ENCODE results near the gene ABHD4. TPM values are rescaled to one million over a fixed set of nuclear protein-coding genes. Genes with fewer than 3 reads are reported as not detected.
"Not testable (repeated sequence)": the region's sequence is repeated elsewhere in the genome, so short reads cannot be mapped to it uniquely, and the experiment has no call there.

The ABHD4 gene
- total and polyA plus RNA-seq, 4 donors, result 20.3 to 47.4 (median 43.2) TPM

- Histone ChIP-seq H3K4me1 (ENCODE audit: control insufficient read depth in 1 of 2, insufficient read depth in 2 of 2, low read length in 2 of 2) (peaks cover 2 to 6% of the 10 kb centered on the region in 2 donors), H3K27me3 (ENCODE audit: control insufficient read depth in 1 of 2, insufficient read depth in 2 of 2, low read length in 1 of 2) (no peaks in the 10 kb centered on the region), H3K27ac (ENCODE audit: low read depth in 1 of 2, low read length in 2 of 2) (no peak overlapping the region), H3K4me3 (ENCODE audit: low read length in 2 of 2) (no peak overlapping the region), H3K9me3 (ENCODE audit: control insufficient read depth, low read length) (no peaks in the 10 kb centered on the region), H3K36me3 (ENCODE audit: control insufficient read depth in 1 of 2, insufficient read depth in 2 of 2, low read length in 1 of 2) (no peaks in the 10 kb centered on the region)
- DNase-seq (no peak), ATAC-seq (ENCODE audit: low FRiP score) (no peak)
- 59 to 71% methylated on average over 2 of the region's 2 CpGs for WGBS, 2 donors
- intact Hi-C loops (cut with DNase I), result no loop called here
Measured at GRCh38 chr14:22579236-22579635, 18.9 kb upstream of the ABHD4 start.

- ATAC-seq (ENCODE audit: low FRiP score) (no peak), DNase-seq (no peak)
- no peaks in the 10 kb centered on the region for H3K27me3 ChIP-seq (ENCODE audit: control insufficient read depth in 1 of 2, insufficient read depth in 2 of 2, low read length in 1 of 2)
- H3K4me1 ChIP-seq (ENCODE audit: control insufficient read depth in 1 of 2, insufficient read depth in 2 of 2, low read length in 2 of 2), result peaks cover 7 to 9% of the 10 kb centered on the region in 2 donors
- intact Hi-C loops (cut with DNase I), result no loop called here
- H3K36me3 ChIP-seq (ENCODE audit: control insufficient read depth in 1 of 2, insufficient read depth in 2 of 2, low read length in 1 of 2), result no peaks in the 10 kb centered on the region
- 86 to 87% methylated on average over 3 of the region's 3 CpGs for WGBS, 2 donors
- no peaks in the 10 kb centered on the region for H3K9me3 ChIP-seq (ENCODE audit: control insufficient read depth, low read length)
- no peak overlapping the region for H3K27ac ChIP-seq (ENCODE audit: low read depth in 1 of 2, low read length in 2 of 2)
- H3K4me3 ChIP-seq (ENCODE audit: low read length in 2 of 2), result no peak overlapping the region
Measured at GRCh38 chr14:22579881-22580280, 18.2 kb upstream of the ABHD4 start.

- WGBS, 2 donors, result 38 to 48% methylated on average over 2 of the region's 2 CpGs
- no peak overlapping the region for H3K27ac ChIP-seq (ENCODE audit: low read depth in 1 of 2, low read length in 2 of 2)
- no peaks in the 10 kb centered on the region for H3K27me3 ChIP-seq (ENCODE audit: control insufficient read depth in 1 of 2, insufficient read depth in 2 of 2, low read length in 1 of 2)
- H3K4me1 ChIP-seq (ENCODE audit: control insufficient read depth in 1 of 2, insufficient read depth in 2 of 2, low read length in 2 of 2), result peaks cover 8 to 9% of the 10 kb centered on the region in 2 donors
- DNase-seq (no peak), ATAC-seq (ENCODE audit: low FRiP score) (no peak)
- no peak overlapping the region for H3K4me3 ChIP-seq (ENCODE audit: low read length in 2 of 2)
- intact Hi-C loops (cut with DNase I), result no loop called here
- no peaks in the 10 kb centered on the region for H3K36me3 ChIP-seq (ENCODE audit: control insufficient read depth in 1 of 2, insufficient read depth in 2 of 2, low read length in 1 of 2)
- H3K9me3 ChIP-seq (ENCODE audit: control insufficient read depth, low read length), result no peaks in the 10 kb centered on the region
Measured at GRCh38 chr14:22580625-22581024, 17.5 kb upstream of the ABHD4 start.

- intact Hi-C loops (cut with DNase I), result no loop called here
Measured at GRCh38 chr14:22583994-22584393, 14.1 kb upstream of the ABHD4 start.

GRCh38 chr14:22587247-22587646, 10.9 kb upstream of the ABHD4 start:
- no peaks in the 10 kb centered on the region for H3K27me3 ChIP-seq (ENCODE audit: control insufficient read depth in 1 of 2, insufficient read depth in 2 of 2, low read length in 1 of 2)
- ATAC-seq (ENCODE audit: low FRiP score) (no peak), DNase-seq (no peak)
- H3K4me1 ChIP-seq (ENCODE audit: control insufficient read depth in 1 of 2, insufficient read depth in 2 of 2, low read length in 2 of 2), result peaks cover 8 to 9% of the 10 kb centered on the region in 2 donors
- no peaks in the 10 kb centered on the region for H3K9me3 ChIP-seq (ENCODE audit: control insufficient read depth, low read length)
- WGBS, 2 donors, result 74 to 79% methylated on average over 5 of the region's 5 CpGs
- intact Hi-C loops (cut with DNase I), result no loop called here
- H3K4me3 ChIP-seq (ENCODE audit: low read length in 2 of 2), result no peak overlapping the region
- H3K36me3 ChIP-seq (ENCODE audit: control insufficient read depth in 1 of 2, insufficient read depth in 2 of 2, low read length in 1 of 2), result no peaks in the 10 kb centered on the region
- H3K27ac ChIP-seq (ENCODE audit: low read depth in 1 of 2, low read length in 2 of 2), result no peak overlapping the region

More at GRCh38 chr14:22583994-22584393, 14.1 kb upstream of the ABHD4 start:
- Histone ChIP-seq H3K4me3 (ENCODE audit: low read length in 2 of 2) (no peak overlapping the region), H3K27ac (ENCODE audit: low read depth in 1 of 2, low read length in 2 of 2) (peak overlapping the region in 1 of 2 donors; percentile 68), H3K9me3 (ENCODE audit: control insufficient read depth, low read length) (no peaks in the 10 kb centered on the region), H3K27me3 (ENCODE audit: control insufficient read depth in 1 of 2, insufficient read depth in 2 of 2, low read length in 1 of 2) (no peaks in the 10 kb centered on the region), H3K36me3 (ENCODE audit: control insufficient read depth in 1 of 2, insufficient read depth in 2 of 2, low read length in 1 of 2) (no peaks in the 10 kb centered on the region), H3K4me1 (ENCODE audit: control insufficient read depth in 1 of 2, insufficient read depth in 2 of 2, low read length in 2 of 2) (peaks cover 8 to 9% of the 10 kb centered on the region in 2 donors)
- DNase-seq (no peak), ATAC-seq (ENCODE audit: low FRiP score) (no peak)
- WGBS, 2 donors, result 32 to 54% methylated on average over 1 of the region's 1 CpG

- H3K9me3 ChIP-seq (ENCODE audit: control insufficient read depth, low read length); intact Hi-C loops (cut with DNase I); ATAC-seq (ENCODE audit: low FRiP score); H3K27ac ChIP-seq (ENCODE audit: low read depth in 1 of 2, low read length in 2 of 2); H3K4me1 ChIP-seq (ENCODE audit: control insufficient read depth in 1 of 2, insufficient read depth in 2 of 2, low read length in 2 of 2); H3K36me3 ChIP-seq (ENCODE audit: control insufficient read depth in 1 of 2, insufficient read depth in 2 of 2, low read length in 1 of 2); H3K27me3 ChIP-seq (ENCODE audit: control insufficient read depth in 1 of 2, insufficient read depth in 2 of 2, low read length in 1 of 2); DNase-seq: not testable (repeated sequence)
- peak overlapping the region; percentile 71 to 77 for H3K4me3 ChIP-seq (ENCODE audit: low read length in 2 of 2)
- 70 to 77% methylated on average over 10 of the region's 10 CpGs for WGBS, 2 donors
Measured at GRCh38 chr14:22587677-22588422, 10.2 kb upstream of the ABHD4 start.

- ATAC-seq (ENCODE audit: low FRiP score), result no peak
- 1 to 2% methylated on average over 17 of the region's 17 CpGs for WGBS, 2 donors
Measured at GRCh38 chr14:22588526-22589095, 9.5 kb upstream of the ABHD4 start.

GRCh38 chr14:22589096-22589839, 8.8 kb upstream of the ABHD4 start, which contains the start of gene DAD1:
TSS of gene DAD1 (minus strand) at chr14:22589224. CDS start at chr14:22589157, 67 bp downstream.
- Histone ChIP-seq H3K9me3 (ENCODE audit: control insufficient read depth, low read length) (no peaks in the 10 kb centered on the region), H3K36me3 (ENCODE audit: control insufficient read depth in 1 of 2, insufficient read depth in 2 of 2, low read length in 1 of 2) (no peaks in the 10 kb centered on the region), H3K4me3 (ENCODE audit: low read length in 2 of 2) (peak within 1 kb of the TSS; percentile 71 to 77), H3K4me1 (ENCODE audit: control insufficient read depth in 1 of 2, insufficient read depth in 2 of 2, low read length in 2 of 2) (peaks cover 3 to 5% of the 10 kb centered on the region in 2 donors), H3K27ac (ENCODE audit: low read depth in 1 of 2, low read length in 2 of 2) (peak within 1 kb of the TSS; percentile 62 to 94), H3K27me3 (ENCODE audit: control insufficient read depth in 1 of 2, insufficient read depth in 2 of 2, low read length in 1 of 2) (no peaks in the 10 kb centered on the region)
- WGBS, 2 donors, result 0% methylated on average over 44 of the region's 44 CpGs
- ATAC-seq (ENCODE audit: low FRiP score), result peak; percentile 99
- intact Hi-C loops (cut with DNase I), result no loop called here
- peak; percentile 99 to 100 for DNase-seq

More at GRCh38 chr14:22588526-22589095, 9.5 kb upstream of the ABHD4 start:
- H3K9me3 ChIP-seq (ENCODE audit: control insufficient read depth, low read length), result no peaks in the 10 kb centered on the region
- intact Hi-C loops (cut with DNase I), result no loop called here
- H3K36me3 ChIP-seq (ENCODE audit: control insufficient read depth in 1 of 2, insufficient read depth in 2 of 2, low read length in 1 of 2), result no peaks in the 10 kb centered on the region
- no peak for DNase-seq
- peak overlapping the region; percentile 71 to 77 for H3K4me3 ChIP-seq (ENCODE audit: low read length in 2 of 2)
- peak overlapping the region in 1 of 2 donors; percentile 76 for H3K27ac ChIP-seq (ENCODE audit: low read depth in 1 of 2, low read length in 2 of 2)
- H3K27me3 ChIP-seq (ENCODE audit: control insufficient read depth in 1 of 2, insufficient read depth in 2 of 2, low read length in 1 of 2), result no peaks in the 10 kb centered on the region
- peaks cover 7 to 8% of the 10 kb centered on the region in 2 donors for H3K4me1 ChIP-seq (ENCODE audit: control insufficient read depth in 1 of 2, insufficient read depth in 2 of 2, low read length in 2 of 2)
